ENCODE measurements around the gene AFF4. TPM values are rescaled to one million over a fixed set of nuclear protein-coding genes. Genes with fewer than 3 reads are reported as not detected.

Gene AFF4
- total RNA-seq, 1 experiment from 2014 or later, result 38.6 TPM

- DNase-seq (ENCODE audit: low read depth, low spot score) (no peak), ATAC-seq (no peak)
- Histone ChIP-seq H2AFZ (ENCODE audit: low read depth, low read length, poor library complexity, severe bottlenecking) (no peak overlapping the region), H3K4me1 (ENCODE audit: control insufficient read depth in 1 of 2, insufficient read depth in 2 of 2, low read length in 2 of 2) (peaks cover 11 to 17% of the 10 kb centered on the region in 2 experiments; a peak in 3 of 4 replicates), H3K79me2 (ENCODE audit: insufficient read depth, low read length) (peaks cover 1% of the 10 kb centered on the region; the same call in 1 of the 2 replicates), H3K27me3 (ENCODE audit: insufficient read depth, low read length) (no peaks in the 10 kb centered on the region), H3K4me2 (ENCODE audit: low read length) (no peak overlapping the region), H3K9me2 (ENCODE audit: insufficient read depth) (no peaks in the 10 kb centered on the region), H3K9ac (ENCODE audit: low read length) (no peak overlapping the region), H3K4me3 (replicated peaks in 1 of 2; ENCODE audit: low read depth in 1 of 2, low read length in 2 of 2) (no peak overlapping the region), H3K9me3 (ENCODE audit: control insufficient read depth in 1 of 2, insufficient read depth in 1 of 2, low read depth in 1 of 2, low read length in 2 of 2) (no peaks in the 10 kb centered on the region), H4K20me1 (ENCODE audit: insufficient read depth) (no peaks in the 10 kb centered on the region), H3K27ac (ENCODE audit: low read depth, low read length) (no peak overlapping the region), H3K36me3 (ENCODE audit: control insufficient read depth in 1 of 2, insufficient read depth in 2 of 2, low read length in 2 of 2) (no peaks in the 10 kb centered on the region)
- RAD21 ChIA-PET (ENCODE audit: low non-redundant PET in 1 of 2, low total read pairs in 2 of 2, uncharacterized antibody in 2 of 2, unreplicated experiment in 2 of 2), result no interaction called here
- intact Hi-C loops (cut with micrococcal nuclease), result no loop called here
- no TSS peak for BruUV-seq (replicated peaks)
- CTCF ChIA-PET, result no interaction called here
- POLR2A ChIA-PET, result no interaction called here
- TF ChIP-seq ELF1 (IDR thresholded peaks at IDR 0.05; ENCODE audit: borderline replicate concordance, low read depth) (no peak), EZH2 (IDR thresholded peaks at IDR 0.05) (no peak), SP1 (IDR thresholded peaks at IDR 0.05; ENCODE audit: low read depth) (no peak), CEBPB (IDR thresholded peaks at IDR 0.05; ENCODE audit: low read depth) (no peak), RAD21 (IDR thresholded peaks at IDR 0.05; ENCODE audit: low read depth) (no peak), FOSL1 (IDR thresholded peaks at IDR 0.05; ENCODE audit: low read depth) (no peak), YY1 (IDR thresholded peaks at IDR 0.05; ENCODE audit: extremely low read depth, insufficient replicate concordance, low read depth, low read length) (no peak), REST (IDR thresholded peaks at IDR 0.05; ENCODE audit: low read depth) (no peak), SIN3A (IDR thresholded peaks at IDR 0.05; ENCODE audit: low read depth) (no peak), POLR2A (IDR thresholded peaks at IDR 0.05; ENCODE audit: borderline replicate concordance, extremely low read depth, insufficient read depth, insufficient read length) (no peak), CTCF (IDR thresholded peaks at IDR 0.05 in 2 of 3, conservative IDR thresholded peaks at IDR 0.05 in 1 of 3; ENCODE audit: borderline replicate concordance in 1 of 3, insufficient read depth in 1 of 3, low read depth in 2 of 3, low read length in 2 of 3) (no peak), EZH2phosphoT487 (IDR thresholded peaks at IDR 0.05; ENCODE audit: borderline replicate concordance) (no peak), CBX3 (IDR thresholded peaks at IDR 0.05; ENCODE audit: low read depth) (no peak), TCF7L2 (IDR thresholded peaks at IDR 0.05; ENCODE audit: borderline replicate concordance, extremely low read depth, insufficient read depth, insufficient read length) (no peak), ZNF274 (IDR thresholded peaks at IDR 0.05; ENCODE audit: low read depth, low read length) (no peak), SRF (IDR thresholded peaks at IDR 0.05; ENCODE audit: low read depth) (no peak)
These were observed 129.4 kb downstream of the AFF4 start for GRCh38 chr5:132834057-132834456.
